Upper lobe of right lung (tissue), 1 donor: ENCODE data around the gene FDPS. TPM values are rescaled to one million over a fixed set of nuclear protein-coding genes. Genes with fewer than 3 reads are reported as not detected.
"Not testable (repeated sequence)": the region's sequence is repeated elsewhere in the genome, so short reads cannot be mapped to it uniquely, and the experiment has no call there.

Experiments
- ATAC-seq: fragments of 200-7000 bp; cut with Tn5 transposase; one replicate; pipeline ENCODE4 v1.9.1; 2020; ENCODE audit warnings: mild to moderate bottlenecking, moderate library complexity
- DNase-seq: peaks from one replicate; pipeline ENCODE4 v3.0.0-alpha.2; 2020
- H3K27ac ChIP-seq: fragments of 200-600 bp; one replicate; pipeline ENCODE4 v1.8.0; 2022
- H3K27me3 ChIP-seq: fragments of 200-600 bp; one replicate; pipeline ENCODE4 v1.8.0; 2022; ENCODE audit warnings: mild to moderate bottlenecking
- H3K36me3 ChIP-seq: fragments of 200-600 bp; one replicate; pipeline ENCODE4 v1.8.0; 2022
- H3K4me1 ChIP-seq: fragments of 200-600 bp; one replicate; pipeline ENCODE4 v1.8.0; 2022
- H3K4me3 ChIP-seq: fragments of 200-600 bp; one replicate; pipeline ENCODE4 v1.8.0; 2022; ENCODE audit warnings: mild to moderate bottlenecking
- H3K9me3 ChIP-seq: fragments of 200-600 bp; one replicate; pipeline ENCODE4 v1.8.0; 2022
- intact Hi-C: fragments of 100-400 bp; cut with DNase I; formaldehyde crosslinking; loops from one replicate; pipeline ENCODE4 v1.11.0; 2022
- total RNA-seq: library from RNA; stranded (reverse); fragmentation: NEBNext Ultra II Directional; extraction: Animal tissue kit (Norgen Biotek cat#: 25700); gene quantifications from one replicate; pipeline ENCODE4 v1.2.1, GENCODE V29; 2021
- TF ChIP-seq, protein P1 (sequence below): fragments of 200-600 bp; IDR thresholded peaks from one replicate; pipeline ENCODE4 v1.8.0; 2022; ENCODE audit warnings: antibody characterized with exemption
- donor health status: DM: no; HTN: yes; CAD: no; lungs with severe emphysema.

FDPS gene
- total RNA-seq, 1 donor from 2014 or later = 225 TPM

GRCh38 chr1:155324717-155325602 lies 16.3 kb downstream of the FDPS start:
- intact Hi-C loops = loop anchor here (10.0 kb wide), 1 partner anchor 70 kb away; the partner anchor contains the start of gene ENTREP3
- Histone ChIP-seq H3K4me3 (peak overlapping the region; percentile 76), H3K27me3 (no peaks in the 10 kb centered on the region), H3K36me3 (peaks cover 29% of the 10 kb centered on the region), H3K4me1 (peaks cover 35% of the 10 kb centered on the region), H3K9me3 (no peaks in the 10 kb centered on the region), H3K27ac (peak overlapping the region; percentile 92)
- DNase-seq = peak; percentile 85
- ATAC-seq = peak; percentile 6
- TF ChIP-seq, protein P1, sequence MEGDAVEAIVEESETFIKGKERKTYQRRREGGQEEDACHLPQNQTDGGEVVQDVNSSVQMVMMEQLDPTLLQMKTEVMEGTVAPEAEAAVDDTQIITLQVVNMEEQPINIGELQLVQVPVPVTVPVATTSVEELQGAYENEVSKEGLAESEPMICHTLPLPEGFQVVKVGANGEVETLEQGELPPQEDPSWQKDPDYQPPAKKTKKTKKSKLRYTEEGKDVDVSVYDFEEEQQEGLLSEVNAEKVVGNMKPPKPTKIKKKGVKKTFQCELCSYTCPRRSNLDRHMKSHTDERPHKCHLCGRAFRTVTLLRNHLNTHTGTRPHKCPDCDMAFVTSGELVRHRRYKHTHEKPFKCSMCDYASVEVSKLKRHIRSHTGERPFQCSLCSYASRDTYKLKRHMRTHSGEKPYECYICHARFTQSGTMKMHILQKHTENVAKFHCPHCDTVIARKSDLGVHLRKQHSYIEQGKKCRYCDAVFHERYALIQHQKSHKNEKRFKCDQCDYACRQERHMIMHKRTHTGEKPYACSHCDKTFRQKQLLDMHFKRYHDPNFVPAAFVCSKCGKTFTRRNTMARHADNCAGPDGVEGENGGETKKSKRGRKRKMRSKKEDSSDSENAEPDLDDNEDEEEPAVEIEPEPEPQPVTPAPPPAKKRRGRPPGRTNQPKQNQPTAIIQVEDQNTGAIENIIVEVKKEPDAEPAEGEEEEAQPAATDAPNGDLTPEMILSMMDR = peak; percentile 49

DNA sequence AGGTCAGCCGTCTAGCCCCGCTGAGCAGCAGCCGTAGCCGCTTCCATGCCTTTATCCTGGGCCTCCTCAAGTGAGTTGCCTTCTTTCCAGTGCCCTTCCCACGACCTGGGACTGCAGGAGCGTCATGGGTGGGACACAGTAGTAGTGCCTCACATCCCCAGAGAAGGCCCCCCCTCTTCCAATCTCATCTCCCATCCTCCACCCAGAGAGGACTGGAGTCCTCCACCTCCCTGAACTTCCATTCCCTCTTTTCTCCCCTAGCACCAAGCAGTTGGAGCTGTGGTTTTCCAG lies 16.9 kb downstream of the FDPS start:
- TF ChIP-seq, protein P1 = no peak
- H3K36me3 ChIP-seq = peaks cover 35% of the 10 kb centered on the region
- H3K4me1 ChIP-seq = peaks cover 29% of the 10 kb centered on the region
- ATAC-seq (no peak), DNase-seq (no peak)
- H3K27me3 ChIP-seq = no peaks in the 10 kb centered on the region
- peak overlapping the region; percentile 76 for H3K4me3 ChIP-seq
- peak overlapping the region; percentile 11 for H3K27ac ChIP-seq
- intact Hi-C loops = loop anchor here (10.0 kb wide), 1 partner anchor 71 kb away; the partner anchor contains the start of gene ENTREP3
- H3K9me3 ChIP-seq = no peaks in the 10 kb centered on the region

- Histone ChIP-seq H3K4me3 (no peak overlapping the region), H3K27me3 (no peaks in the 10 kb centered on the region), H3K4me1 (peaks cover 25% of the 10 kb centered on the region), H3K36me3 (peaks cover 40% of the 10 kb centered on the region), H3K27ac (peak overlapping the region; percentile 11), H3K9me3 (no peaks in the 10 kb centered on the region)
- ATAC-seq = no peak
- no peak for DNase-seq
- intact Hi-C loops = loop anchor here (10.0 kb wide), 1 partner anchor 71 kb away; the partner anchor contains the start of gene ENTREP3
- TF ChIP-seq, protein P1 = no peak
These were observed 17.4 kb downstream of the FDPS start for GRCh38 chr1:155326020-155326526.

- no peaks in the 10 kb centered on the region for H3K9me3 ChIP-seq
- H3K27ac ChIP-seq = no peak overlapping the region
- TF ChIP-seq, protein P1 = no peak
- H3K36me3 ChIP-seq = peaks cover 46% of the 10 kb centered on the region
- H3K4me3 ChIP-seq = no peak overlapping the region
- H3K27me3 ChIP-seq = no peaks in the 10 kb centered on the region
- peaks cover 20% of the 10 kb centered on the region for H3K4me1 ChIP-seq
- intact Hi-C loops = loop anchor here (10.0 kb wide), 1 partner anchor 72 kb away; the partner anchor contains the start of gene ENTREP3
- ATAC-seq (no peak), DNase-seq (no peak)
These were observed 18.0 kb downstream of the FDPS start for GRCh38 chr1:155326631-155327037.

DNA sequence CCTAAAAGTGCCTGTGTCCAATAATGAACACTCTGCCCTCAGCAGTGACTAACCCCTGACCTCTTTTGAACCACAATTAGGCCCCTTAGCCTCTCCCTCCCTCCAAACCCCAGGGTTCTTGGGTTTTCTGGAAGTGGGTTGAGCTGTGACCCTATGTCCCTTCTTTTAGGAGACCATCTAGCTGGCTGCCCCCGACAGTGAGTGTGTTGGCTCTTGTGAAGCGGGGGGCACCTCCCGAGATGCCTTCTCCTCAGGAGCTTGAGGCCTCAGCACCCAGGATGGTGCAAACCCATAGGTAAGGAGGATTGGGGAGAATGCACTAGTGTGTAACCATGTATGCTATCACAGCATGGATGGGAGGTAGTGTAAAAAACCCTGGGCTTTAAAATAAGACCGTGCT lies 19.3 kb downstream of the FDPS start:
- Histone ChIP-seq H3K4me1 (peaks cover 10% of the 10 kb centered on the region), H3K27ac (no peak overlapping the region), H3K36me3 (peaks cover 46% of the 10 kb centered on the region), H3K4me3 (no peak overlapping the region), H3K9me3 (no peaks in the 10 kb centered on the region), H3K27me3 (no peaks in the 10 kb centered on the region)
- intact Hi-C loops = loop anchor here (10.0 kb wide), 1 partner anchor 73 kb away; the partner anchor contains the start of gene ENTREP3
- ATAC-seq (no peak), DNase-seq (no peak)
- TF ChIP-seq, protein P1 = no peak

DNA sequence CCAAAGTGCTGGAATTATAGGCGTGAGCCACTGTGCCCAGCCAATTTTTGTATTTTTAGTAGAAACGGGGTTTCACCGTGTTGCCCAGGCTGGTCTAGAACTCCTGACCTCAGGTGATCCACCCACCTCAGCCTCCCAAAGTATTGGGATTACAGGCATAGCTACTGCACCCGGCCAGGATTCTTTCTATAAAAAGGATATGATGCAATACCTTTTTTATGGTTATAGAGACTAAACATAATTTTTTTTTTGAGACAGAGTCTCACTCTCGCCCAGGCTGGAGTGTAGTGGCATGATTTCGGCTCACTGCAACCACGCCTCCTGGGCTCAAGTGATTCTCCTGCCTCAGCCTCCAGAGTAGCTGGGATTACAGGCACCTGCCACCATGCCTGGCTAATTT lies 20.2 kb downstream of the FDPS start:
- not testable (repeated sequence) for H3K27me3 ChIP-seq, H3K27ac ChIP-seq, H3K4me1 ChIP-seq, DNase-seq, ATAC-seq, H3K9me3 ChIP-seq, H3K4me3 ChIP-seq
- peaks cover 48% of the 10 kb centered on the region for H3K36me3 ChIP-seq
- intact Hi-C loops = loop anchor here (10.0 kb wide), 1 partner anchor 74 kb away; the partner anchor contains the start of gene ENTREP3
